Measurements from ENCODE around the gene DMXL2. TPM values are rescaled to one million over a fixed set of nuclear protein-coding genes. Genes with fewer than 3 reads are reported as not detected.

Gene DMXL2, protein sequence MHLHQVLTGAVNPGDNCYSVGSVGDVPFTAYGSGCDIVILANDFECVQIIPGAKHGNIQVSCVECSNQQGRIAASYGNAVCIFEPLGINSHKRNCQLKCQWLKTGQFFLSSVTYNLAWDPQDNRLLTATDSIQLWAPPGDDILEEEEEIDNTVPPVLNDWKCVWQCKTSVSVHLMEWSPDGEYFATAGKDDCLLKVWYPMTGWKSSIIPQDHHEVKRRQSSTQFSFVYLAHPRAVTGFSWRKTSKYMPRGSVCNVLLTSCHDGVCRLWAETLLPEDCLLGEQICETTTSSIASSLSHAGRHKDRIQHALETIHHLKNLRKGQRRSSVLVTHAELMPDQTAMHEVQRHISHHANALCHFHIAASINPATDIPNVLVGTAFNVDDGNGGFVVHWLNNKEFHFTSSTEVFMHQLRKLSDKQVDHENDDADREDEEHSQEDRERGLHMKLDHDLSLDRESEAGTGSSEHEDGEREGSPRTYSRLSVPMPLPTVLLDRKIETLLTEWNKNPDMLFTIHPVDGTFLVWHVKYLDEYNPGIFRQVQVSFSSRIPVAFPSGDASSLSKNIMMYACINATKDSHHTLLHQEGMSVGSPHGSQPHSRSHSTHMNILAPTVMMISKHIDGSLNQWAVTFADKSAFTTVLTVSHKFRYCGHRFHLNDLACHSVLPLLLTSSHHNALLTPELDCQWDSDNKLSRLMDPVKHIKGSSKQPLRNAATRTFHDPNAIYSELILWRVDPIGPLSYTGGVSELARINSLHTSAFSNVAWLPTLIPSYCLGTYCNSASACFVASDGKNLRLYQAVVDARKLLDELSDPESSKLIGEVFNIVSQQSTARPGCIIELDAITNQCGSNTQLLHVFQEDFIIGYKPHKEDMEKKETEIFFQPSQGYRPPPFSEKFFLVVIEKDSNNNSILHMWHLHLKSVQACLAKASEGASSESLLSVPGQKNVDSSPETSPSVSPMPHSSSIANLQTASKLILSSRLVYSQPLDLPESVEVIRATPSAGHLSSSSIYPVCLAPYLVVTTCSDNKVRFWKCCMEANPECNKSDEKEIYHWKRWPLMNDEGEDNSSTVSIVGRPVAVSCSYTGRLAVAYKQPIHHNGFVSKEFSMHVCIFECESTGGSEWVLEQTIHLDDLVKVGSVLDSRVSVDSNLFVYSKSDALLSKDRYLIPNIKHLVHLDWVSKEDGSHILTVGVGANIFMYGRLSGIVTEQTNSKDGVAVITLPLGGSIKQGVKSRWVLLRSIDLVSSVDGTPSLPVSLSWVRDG (N-terminal part only)
- total RNA-seq (2021) (25.5 and 29.8 TPM in 2 replicates), Bru-seq, nascent RNA (percentile 71 among the genes with signal in this experiment), BruChase-seq, experiment 1, labeled RNA remaining after a 2-hour chase (percentile 75 among the genes with signal in this experiment), BruChase-seq, experiment 2, labeled RNA remaining after a 6-hour chase (percentile 70 among the genes with signal in this experiment)
- long read RNA-seq, partial matches to known transcripts, result 3 of 5 reads
- long read RNA-seq, other reads (novel, unspliced or antisense), result 2 of 5 reads

DNA sequence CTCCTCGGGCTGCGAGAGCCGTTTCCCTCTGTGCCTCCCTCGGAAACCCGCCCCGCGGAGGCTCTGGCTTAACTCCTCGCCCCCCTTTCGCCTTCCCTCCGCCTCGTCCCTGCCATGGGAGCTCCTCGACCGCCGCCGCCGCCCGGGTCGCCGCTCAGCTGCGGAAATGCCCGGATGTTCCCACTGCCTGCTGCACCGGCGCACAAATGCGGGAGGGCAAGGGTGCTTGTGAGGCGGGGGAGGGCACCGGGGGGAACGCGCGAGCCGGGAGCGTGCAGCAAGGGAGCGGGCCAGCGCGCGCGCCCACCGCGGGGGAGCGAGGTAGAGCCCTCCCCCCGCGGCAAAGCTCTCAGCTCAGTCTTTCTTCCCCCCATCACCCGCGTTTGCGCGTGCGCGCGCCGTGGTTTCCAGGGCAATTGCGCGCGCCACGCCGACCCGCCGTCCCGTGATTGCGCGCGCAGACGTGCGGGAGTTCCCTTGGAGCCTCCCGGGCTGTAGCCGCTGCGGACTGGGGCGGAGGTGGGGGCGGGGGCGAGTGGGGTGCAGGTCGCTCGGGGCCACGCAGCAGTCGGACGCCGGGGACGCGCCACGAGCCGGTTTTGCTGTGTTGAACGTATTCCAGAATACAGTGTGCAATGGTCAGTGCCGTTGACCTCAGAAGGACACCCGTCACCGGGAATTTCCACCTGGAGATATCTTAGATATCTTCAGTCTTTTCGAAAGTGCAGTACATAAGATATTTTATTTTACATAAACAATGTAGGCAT, at the start of gene DMXL2:
Gene DMXL2, minus strand, starts transcription at position 168 of the 767 bp plus-strand sequence. CDS start 226 bp downstream, outside the sequence.
- BruUV-seq (replicated peaks), result no TSS peak
- intact Hi-C loops (cut with micrococcal nuclease; ENCODE audit: unreplicated experiment), result loop anchor here (1.0 to 2.0 kb wide), 2 partner anchors 54 to 85 kb away; no protein-coding TSS in a partner anchor
- TF ChIP-seq, protein P1, sequence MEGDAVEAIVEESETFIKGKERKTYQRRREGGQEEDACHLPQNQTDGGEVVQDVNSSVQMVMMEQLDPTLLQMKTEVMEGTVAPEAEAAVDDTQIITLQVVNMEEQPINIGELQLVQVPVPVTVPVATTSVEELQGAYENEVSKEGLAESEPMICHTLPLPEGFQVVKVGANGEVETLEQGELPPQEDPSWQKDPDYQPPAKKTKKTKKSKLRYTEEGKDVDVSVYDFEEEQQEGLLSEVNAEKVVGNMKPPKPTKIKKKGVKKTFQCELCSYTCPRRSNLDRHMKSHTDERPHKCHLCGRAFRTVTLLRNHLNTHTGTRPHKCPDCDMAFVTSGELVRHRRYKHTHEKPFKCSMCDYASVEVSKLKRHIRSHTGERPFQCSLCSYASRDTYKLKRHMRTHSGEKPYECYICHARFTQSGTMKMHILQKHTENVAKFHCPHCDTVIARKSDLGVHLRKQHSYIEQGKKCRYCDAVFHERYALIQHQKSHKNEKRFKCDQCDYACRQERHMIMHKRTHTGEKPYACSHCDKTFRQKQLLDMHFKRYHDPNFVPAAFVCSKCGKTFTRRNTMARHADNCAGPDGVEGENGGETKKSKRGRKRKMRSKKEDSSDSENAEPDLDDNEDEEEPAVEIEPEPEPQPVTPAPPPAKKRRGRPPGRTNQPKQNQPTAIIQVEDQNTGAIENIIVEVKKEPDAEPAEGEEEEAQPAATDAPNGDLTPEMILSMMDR (conservative IDR thresholded peaks at IDR 0.05), result no peak
- TF ChIP-seq EZH2 (IDR thresholded peaks at IDR 0.05; ENCODE audit: low read depth), result no peak
- Histone ChIP-seq H3K4me2 (peak within 1 kb of the TSS; percentile 83), H3K9me3 (ENCODE audit: insufficient read depth, low read depth) (no peaks in the 10 kb centered on the region), H3K79me2 (ENCODE audit: low read depth) (peaks cover 33% of the 10 kb centered on the region), H3K9me2 (ENCODE audit: insufficient read depth) (no peaks in the 10 kb centered on the region), H3F3A (ENCODE audit: insufficient read depth, low read depth) (peaks cover 10% of the 10 kb centered on the region), H2AFZ (peak within 1 kb of the TSS; percentile 97), H3K4me3 (peak within 1 kb of the TSS; percentile 72), H3K36me3 (ENCODE audit: low read depth) (no peaks in the 10 kb centered on the region), H4K20me1 (ENCODE audit: insufficient read depth) (no peaks in the 10 kb centered on the region), H3K4me1 (replicated peaks; ENCODE audit: insufficient read depth) (peaks cover 32% of the 10 kb centered on the region), H3K27me3 (ENCODE audit: insufficient read depth, low read depth) (no peaks in the 10 kb centered on the region), H3K27ac (peak within 1 kb of the TSS; percentile 64)
- DNase-seq, result peak; percentile 43 to 86
- POLR2A ChIA-PET (ENCODE audit: unreplicated experiment), result interaction anchor here (0.6 kb wide), 2 partner anchors 398 to 1351 kb away, joined by 3 to 6 read pairs; no protein-coding TSS in a partner anchor
- CTCF ChIA-PET, result interaction anchor here (2.5 kb wide), 1 partner anchor 86 kb away, joined by 16 read pairs; no protein-coding TSS in a partner anchor

DNA sequence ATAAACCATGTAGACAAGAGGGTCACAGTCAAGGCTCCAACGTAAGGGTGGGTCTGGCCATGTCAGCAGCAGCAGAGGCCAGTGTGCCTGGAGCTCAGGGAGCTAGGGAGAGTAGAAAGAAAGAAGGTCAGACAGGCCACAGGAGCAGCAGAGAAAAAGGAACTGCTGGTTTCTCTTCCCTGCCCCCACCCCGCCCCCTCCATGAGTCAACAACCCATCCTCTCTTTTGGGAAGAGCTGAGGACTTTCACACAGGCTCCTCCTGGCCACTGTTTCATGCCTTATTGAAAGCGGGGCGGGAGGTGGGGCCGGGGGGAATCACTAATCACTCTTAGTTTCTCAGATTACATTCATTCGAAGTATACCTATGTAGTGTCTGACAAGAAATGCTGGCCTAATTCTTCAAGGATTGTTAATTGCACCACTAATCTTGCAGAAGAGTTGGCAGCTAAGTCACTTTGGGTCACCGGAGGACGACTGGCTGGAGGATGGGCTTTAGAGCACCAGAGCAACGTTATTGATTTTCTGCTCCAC, 49.6 kb upstream of the DMXL2 start:
- Histone ChIP-seq H3K4me1 (replicated peaks; ENCODE audit: insufficient read depth) (no peaks in the 10 kb centered on the region), H3K9me3 (ENCODE audit: insufficient read depth, low read depth) (no peaks in the 10 kb centered on the region), H3F3A (ENCODE audit: insufficient read depth, low read depth) (no peaks in the 10 kb centered on the region), H4K20me1 (ENCODE audit: insufficient read depth) (no peaks in the 10 kb centered on the region), H3K27me3 (ENCODE audit: insufficient read depth, low read depth) (no peaks in the 10 kb centered on the region), H3K36me3 (ENCODE audit: low read depth) (no peaks in the 10 kb centered on the region), H2AFZ (no peak overlapping the region), H3K79me2 (ENCODE audit: low read depth) (no peaks in the 10 kb centered on the region), H3K4me3 (no peak overlapping the region), H3K9me2 (ENCODE audit: insufficient read depth) (no peaks in the 10 kb centered on the region), H3K4me2 (no peak overlapping the region), H3K27ac (no peak overlapping the region)
- no peak for DNase-seq
- TF ChIP-seq, protein P1 (conservative IDR thresholded peaks at IDR 0.05), result no peak
- TF ChIP-seq EZH2 (IDR thresholded peaks at IDR 0.05; ENCODE audit: low read depth), result no peak
- POLR2A ChIA-PET (ENCODE audit: unreplicated experiment), result no interaction called here
- CTCF ChIA-PET, result interaction anchor here (0.6 kb wide), 1 partner anchor 38 kb away, joined by 4 read pairs; no protein-coding TSS in a partner anchor
- BruUV-seq (replicated peaks), result no TSS peak
- intact Hi-C loops (cut with micrococcal nuclease; ENCODE audit: unreplicated experiment), result no loop called here
